ENCODE data around the gene KCTD16.

KCTD16 gene

GRCh38 chr5:144458216-144458615 lies 287.5 kb downstream of the KCTD16 start:
- no peak for DNase-seq (ENCODE audit: low read depth, low spot score)

GRCh38 chr5:144460600-144460999 lies 289.9 kb downstream of the KCTD16 start:
- DNase-seq (ENCODE audit: low read depth, low spot score), result no peak

GRCh38 chr5:144462577-144462976 lies 291.9 kb downstream of the KCTD16 start:
- no peak for DNase-seq (ENCODE audit: low read depth, low spot score)

GRCh38 chr5:144463481-144464223 lies 293.0 kb downstream of the KCTD16 start:
- no peak for DNase-seq (ENCODE audit: low read depth, low spot score)

- no peak for DNase-seq (ENCODE audit: low read depth, low spot score)
Observed at GRCh38 chr5:144464306-144464705, 293.6 kb downstream of the KCTD16 start.

GRCh38 chr5:144465441-144465840 lies 294.8 kb downstream of the KCTD16 start:
- DNase-seq (ENCODE audit: low read depth, low spot score), result no peak

GRCh38 chr5:144467792-144468191 lies 297.1 kb downstream of the KCTD16 start:
- peak; percentile 74 for DNase-seq (ENCODE audit: low read depth, low spot score)

GRCh38 chr5:144468571-144468970 lies 297.9 kb downstream of the KCTD16 start:
- peak; percentile 37 for DNase-seq (ENCODE audit: low read depth, low spot score)

GRCh38 chr5:144469106-144469505 lies 298.4 kb downstream of the KCTD16 start:
- DNase-seq (ENCODE audit: low read depth, low spot score), result peak; percentile 80

GRCh38 chr5:144472221-144472620 lies 301.5 kb downstream of the KCTD16 start:
- DNase-seq (ENCODE audit: low read depth, low spot score), result no peak

GRCh38 chr5:144473650-144474049 lies 303.0 kb downstream of the KCTD16 start:
- DNase-seq (ENCODE audit: low read depth, low spot score), result no peak

GRCh38 chr5:144478565-144478964 lies 307.9 kb downstream of the KCTD16 start:
- no peak for DNase-seq (ENCODE audit: low read depth, low spot score)

GRCh38 chr5:144481861-144482260 lies 311.2 kb downstream of the KCTD16 start:
- no peak for DNase-seq (ENCODE audit: low read depth, low spot score)

- DNase-seq (ENCODE audit: low read depth, low spot score), result peak; percentile 75
Observed at GRCh38 chr5:144484124-144484897, 313.6 kb downstream of the KCTD16 start.

GRCh38 chr5:144485540-144485939 lies 314.9 kb downstream of the KCTD16 start:
- no peak for DNase-seq (ENCODE audit: low read depth, low spot score)

- DNase-seq (ENCODE audit: low read depth, low spot score), result no peak
Observed at GRCh38 chr5:144487207-144487606, 316.5 kb downstream of the KCTD16 start.

GRCh38 chr5:144487761-144488160 lies 317.1 kb downstream of the KCTD16 start:
- no peak for DNase-seq (ENCODE audit: low read depth, low spot score)

- DNase-seq (ENCODE audit: low read depth, low spot score), result no peak
Observed at GRCh38 chr5:144503123-144503522, 332.4 kb downstream of the KCTD16 start.

GRCh38 chr5:144504929-144505577 lies 334.4 kb downstream of the KCTD16 start:
- peak; percentile 9 for DNase-seq (ENCODE audit: low read depth, low spot score)

- DNase-seq (ENCODE audit: low read depth, low spot score), result peak; percentile 3
Observed at GRCh38 chr5:144510845-144511579, 340.3 kb downstream of the KCTD16 start.

GRCh38 chr5:144511580-144512072 lies 341.0 kb downstream of the KCTD16 start:
- DNase-seq (ENCODE audit: low read depth, low spot score), result no peak

GRCh38 chr5:144522698-144523097 lies 352.0 kb downstream of the KCTD16 start:
- no peak for DNase-seq (ENCODE audit: low read depth, low spot score)

All from astrocyte of the hippocampus (primary cell).